AG09319 (cell line): ENCODE data around the gene ZNF750.

ENCODE experiments used
- DNase-seq: peaks from one replicate; pipeline ENCODE4 v3.0.0-alpha.2; 2010; ENCODE audit warnings: low read depth; ENCODE audit errors: extremely low read depth
- CTCF ChIP-seq: IDR thresholded peaks from 2 replicates; pipeline ENCODE4 v1.5.1; 2011; ENCODE audit warnings: low read depth, mild to moderate bottlenecking, inconsistent platforms, low read length, moderate library complexity

The ZNF750 gene

GRCh38 chr17:82862737-82863382, 23.0 kb upstream of the ZNF750 start:
- no peak for TF ChIP-seq CTCF
- no peak for DNase-seq

GRCh38 chr17:82862191-82862590, 22.4 kb upstream of the ZNF750 start:
- no peak for TF ChIP-seq CTCF
- DNase-seq = no peak

GRCh38 chr17:82861393-82861775, 21.6 kb upstream of the ZNF750 start:
- DNase-seq = no peak
- no peak for TF ChIP-seq CTCF

GRCh38 chr17:82860606-82861392, 21.0 kb upstream of the ZNF750 start:
- no peak for DNase-seq
- TF ChIP-seq CTCF = no peak

- TF ChIP-seq CTCF = no peak
- DNase-seq = no peak
Measured at GRCh38 chr17:82859431-82860403, 19.9 kb upstream of the ZNF750 start.

- DNase-seq = no peak
- no peak for TF ChIP-seq CTCF
Measured at GRCh38 chr17:82858376-82859126, 18.7 kb upstream of the ZNF750 start.
